Measurements from ENCODE around the gene PDX1. TPM values are rescaled to one million over a fixed set of nuclear protein-coding genes. Genes with fewer than 3 reads are reported as not detected.

The PDX1 gene
- total RNA-seq, 3 donors from 2014 or later (not counting 1 experiment from before 2014, with no cell fraction given), result not detected

DNA sequence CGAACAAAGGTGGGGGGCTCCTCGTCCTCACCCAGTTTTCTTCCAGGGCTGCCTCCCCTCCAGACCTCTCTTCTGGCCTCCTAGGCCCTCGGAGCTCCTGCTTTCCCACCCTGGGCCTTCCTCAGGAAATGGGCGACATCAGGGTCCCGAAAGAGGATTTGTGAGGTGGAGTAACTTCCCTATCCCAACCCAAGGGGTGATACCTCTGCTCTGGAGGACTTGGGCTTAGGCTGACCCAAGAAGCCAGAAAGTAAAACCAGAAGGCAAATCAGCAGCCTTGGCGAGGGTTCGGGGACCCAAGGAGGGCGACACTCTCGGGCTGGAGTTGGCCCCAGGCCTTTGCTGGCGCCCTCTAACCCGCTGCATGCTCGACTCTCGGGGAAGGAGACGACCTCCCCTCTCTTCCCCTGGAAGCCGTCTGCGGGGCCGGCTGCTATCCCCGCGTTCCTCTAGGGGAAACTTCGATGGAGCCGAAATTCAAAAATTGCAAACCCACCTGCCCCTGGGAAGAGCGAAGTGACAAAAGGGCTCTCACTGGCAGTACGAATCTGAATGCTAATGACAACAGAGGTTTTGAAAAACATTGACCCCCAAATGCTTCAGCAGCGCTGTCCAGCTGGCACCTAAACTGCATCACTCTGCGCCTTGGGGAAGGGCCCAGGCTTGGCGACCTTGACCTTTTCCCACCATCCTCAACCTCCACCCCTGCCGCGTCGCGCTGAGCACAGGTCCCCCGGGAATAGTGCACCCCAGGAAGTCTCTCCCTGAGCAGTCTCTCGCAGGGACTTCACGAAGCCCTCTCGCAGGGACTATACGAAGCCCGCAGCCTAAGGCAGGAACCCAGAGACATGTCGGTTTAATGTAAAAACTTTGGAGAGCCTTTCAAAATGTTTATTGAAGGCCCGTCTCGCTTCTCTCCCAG is 2.4 kb downstream of the PDX1 start:
- Mint-ChIP-seq H3K4me1 (peaks cover 21 to 32% of the 10 kb centered on the region in 2 donors), H3K9me3 (no peaks in the 10 kb centered on the region), H3K27ac (no peak overlapping the region), H3K36me3 (no peaks in the 10 kb centered on the region), H3K27me3 (ENCODE audit: low read depth in 2 of 2) (peaks cover 63 to 71% of the 10 kb centered on the region in 2 donors), H3K4me3 (no peak overlapping the region)
- Histone ChIP-seq H3K27me3 (ENCODE audit: control insufficient read depth, insufficient read depth, low read length) (peaks cover 73% of the 10 kb centered on the region), H3K27ac (ENCODE audit: low read length) (no peak overlapping the region), H3K4me1 (ENCODE audit: control insufficient read depth, insufficient read depth, low read length) (peaks cover 42% of the 10 kb centered on the region), H3K36me3 (ENCODE audit: control insufficient read depth, insufficient read depth, low read length) (no peaks in the 10 kb centered on the region), H3K9me3 (ENCODE audit: control insufficient read depth, insufficient read depth, low read length) (no peaks in the 10 kb centered on the region), H3K4me3 (ENCODE audit: low read length) (no peak overlapping the region)
- TF ChIP-seq, protein P1, sequence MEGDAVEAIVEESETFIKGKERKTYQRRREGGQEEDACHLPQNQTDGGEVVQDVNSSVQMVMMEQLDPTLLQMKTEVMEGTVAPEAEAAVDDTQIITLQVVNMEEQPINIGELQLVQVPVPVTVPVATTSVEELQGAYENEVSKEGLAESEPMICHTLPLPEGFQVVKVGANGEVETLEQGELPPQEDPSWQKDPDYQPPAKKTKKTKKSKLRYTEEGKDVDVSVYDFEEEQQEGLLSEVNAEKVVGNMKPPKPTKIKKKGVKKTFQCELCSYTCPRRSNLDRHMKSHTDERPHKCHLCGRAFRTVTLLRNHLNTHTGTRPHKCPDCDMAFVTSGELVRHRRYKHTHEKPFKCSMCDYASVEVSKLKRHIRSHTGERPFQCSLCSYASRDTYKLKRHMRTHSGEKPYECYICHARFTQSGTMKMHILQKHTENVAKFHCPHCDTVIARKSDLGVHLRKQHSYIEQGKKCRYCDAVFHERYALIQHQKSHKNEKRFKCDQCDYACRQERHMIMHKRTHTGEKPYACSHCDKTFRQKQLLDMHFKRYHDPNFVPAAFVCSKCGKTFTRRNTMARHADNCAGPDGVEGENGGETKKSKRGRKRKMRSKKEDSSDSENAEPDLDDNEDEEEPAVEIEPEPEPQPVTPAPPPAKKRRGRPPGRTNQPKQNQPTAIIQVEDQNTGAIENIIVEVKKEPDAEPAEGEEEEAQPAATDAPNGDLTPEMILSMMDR (IDR thresholded peaks at IDR 0.05), result no peak
- DNase-seq (no peak), ATAC-seq (no peak)
- intact Hi-C loops (cut with micrococcal nuclease), result no loop called here
- WGBS (ENCODE audit: insufficient coverage), result 9% methylated on average over 36 of the region's 39 CpGs

DNA sequence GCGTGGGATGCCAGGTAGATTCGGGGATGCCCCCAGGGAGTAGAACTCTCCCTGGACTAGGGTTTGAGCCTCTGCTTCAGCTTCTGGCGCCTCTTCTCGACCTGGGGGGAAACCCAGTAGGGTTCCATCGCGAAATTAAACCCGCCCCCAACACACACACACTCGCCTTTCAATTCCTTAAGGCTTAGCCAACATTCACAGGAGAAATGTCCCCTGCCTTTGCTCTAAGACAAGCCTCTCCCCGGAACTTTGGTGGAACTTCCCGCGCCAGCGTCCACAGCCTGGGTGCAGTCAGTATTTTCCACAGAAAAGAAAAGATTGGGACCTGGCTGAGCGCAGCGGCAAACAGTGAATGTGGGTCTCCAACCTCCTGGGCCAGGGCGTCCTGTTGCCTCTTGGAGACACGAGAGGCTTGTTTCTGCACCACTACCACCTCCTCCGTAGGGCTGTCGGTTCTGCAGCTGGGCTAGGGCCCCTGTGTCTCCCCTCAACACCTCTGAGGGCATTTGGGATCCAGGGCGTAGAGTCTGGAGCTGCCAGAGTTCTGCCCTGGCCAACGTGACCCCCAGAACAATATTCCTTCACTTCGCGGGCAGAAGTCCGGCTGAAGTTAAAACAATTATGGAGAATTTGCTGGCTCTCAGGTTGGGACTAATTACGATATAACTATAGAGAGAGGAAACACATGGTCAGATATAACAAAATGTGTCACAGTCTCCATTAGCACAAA is 3.2 kb downstream of the PDX1 start:
- H3K4me3 Mint-ChIP-seq, result no peak overlapping the region
- no peaks in the 10 kb centered on the region for H3K9me3 Mint-ChIP-seq
- DNase-seq (no peak), ATAC-seq (no peak)
- H3K27ac Mint-ChIP-seq, result no peak overlapping the region
- TF ChIP-seq, protein P1 (IDR thresholded peaks at IDR 0.05), result no peak
- Histone ChIP-seq H3K27me3 (ENCODE audit: control insufficient read depth, insufficient read depth, low read length) (peaks cover 71% of the 10 kb centered on the region), H3K27ac (ENCODE audit: low read length) (no peak overlapping the region), H3K4me3 (ENCODE audit: low read length) (no peak overlapping the region), H3K36me3 (ENCODE audit: control insufficient read depth, insufficient read depth, low read length) (no peaks in the 10 kb centered on the region), H3K4me1 (ENCODE audit: control insufficient read depth, insufficient read depth, low read length) (peaks cover 33% of the 10 kb centered on the region), H3K9me3 (ENCODE audit: control insufficient read depth, insufficient read depth, low read length) (no peaks in the 10 kb centered on the region)
- intact Hi-C loops (cut with micrococcal nuclease), result no loop called here
- H3K36me3 Mint-ChIP-seq, result no peaks in the 10 kb centered on the region
- WGBS (ENCODE audit: insufficient coverage), result 10% methylated on average over 24 of the region's 24 CpGs
- peaks cover 65 to 71% of the 10 kb centered on the region in 2 donors for H3K27me3 Mint-ChIP-seq (ENCODE audit: low read depth in 2 of 2)
- peaks cover 15 to 25% of the 10 kb centered on the region in 2 donors for H3K4me1 Mint-ChIP-seq

DNA sequence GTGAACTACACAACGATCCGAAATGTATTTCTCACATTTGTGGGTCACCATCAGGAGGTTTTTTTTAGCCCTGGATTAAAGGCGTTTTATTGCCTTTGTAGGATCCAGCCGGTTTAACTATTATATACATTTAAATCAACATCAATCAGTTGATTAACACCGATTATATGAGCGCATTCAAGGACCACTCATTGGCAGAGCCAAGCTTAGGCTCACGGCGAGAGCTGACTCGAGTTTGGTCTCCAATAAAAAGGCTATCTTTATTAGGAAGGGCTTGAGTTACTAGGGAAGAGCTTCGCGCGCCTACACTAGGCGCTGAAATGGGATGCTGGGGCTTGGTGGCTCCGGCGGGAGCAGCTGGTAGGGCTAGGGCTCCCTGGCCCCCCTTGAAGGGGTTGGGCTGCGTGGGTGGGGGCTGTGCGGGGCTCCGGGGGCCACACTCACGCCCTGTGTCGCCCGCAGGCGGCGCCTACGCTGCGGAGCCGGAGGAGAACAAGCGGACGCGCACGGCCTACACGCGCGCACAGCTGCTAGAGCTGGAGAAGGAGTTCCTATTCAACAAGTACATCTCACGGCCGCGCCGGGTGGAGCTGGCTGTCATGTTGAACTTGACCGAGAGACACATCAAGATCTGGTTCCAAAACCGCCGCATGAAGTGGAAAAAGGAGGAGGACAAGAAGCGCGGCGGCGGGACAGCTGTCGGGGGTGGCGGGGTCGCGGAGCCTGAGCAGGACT is 4.2 kb downstream of the PDX1 start:
- Mint-ChIP-seq H3K27ac (no peak overlapping the region), H3K4me3 (no peak overlapping the region), H3K36me3 (no peaks in the 10 kb centered on the region), H3K4me1 (peaks cover 9 to 21% of the 10 kb centered on the region in 2 donors), H3K27me3 (ENCODE audit: low read depth in 2 of 2) (peaks cover 64 to 70% of the 10 kb centered on the region in 2 donors), H3K9me3 (no peaks in the 10 kb centered on the region)
- Histone ChIP-seq H3K4me1 (ENCODE audit: control insufficient read depth, insufficient read depth, low read length) (peaks cover 30% of the 10 kb centered on the region), H3K27ac (ENCODE audit: low read length) (no peak overlapping the region), H3K9me3 (ENCODE audit: control insufficient read depth, insufficient read depth, low read length) (no peaks in the 10 kb centered on the region), H3K4me3 (ENCODE audit: low read length) (no peak overlapping the region), H3K27me3 (ENCODE audit: control insufficient read depth, insufficient read depth, low read length) (peaks cover 71% of the 10 kb centered on the region), H3K36me3 (ENCODE audit: control insufficient read depth, insufficient read depth, low read length) (no peaks in the 10 kb centered on the region)
- DNase-seq (no peak), ATAC-seq (no peak)
- TF ChIP-seq, protein P1 (IDR thresholded peaks at IDR 0.05), result no peak
- 6% methylated on average over 48 of the region's 48 CpGs for WGBS (ENCODE audit: insufficient coverage)
- intact Hi-C loops (cut with micrococcal nuclease), result no loop called here
